IPS DF 4.7 (cell line): ENCODE results near the gene GIN1.
"Not testable (repeated sequence)": the region's sequence is repeated elsewhere in the genome, so short reads cannot be mapped to it uniquely, and the experiment has no call there.

Source experiments
- DNase-seq: peaks from one replicate; pipeline ENCODE4 v3.0.0-alpha.2; 2013; ENCODE audit warnings: low spot score; ENCODE audit errors: extremely low read depth

Gene GIN1, protein sequence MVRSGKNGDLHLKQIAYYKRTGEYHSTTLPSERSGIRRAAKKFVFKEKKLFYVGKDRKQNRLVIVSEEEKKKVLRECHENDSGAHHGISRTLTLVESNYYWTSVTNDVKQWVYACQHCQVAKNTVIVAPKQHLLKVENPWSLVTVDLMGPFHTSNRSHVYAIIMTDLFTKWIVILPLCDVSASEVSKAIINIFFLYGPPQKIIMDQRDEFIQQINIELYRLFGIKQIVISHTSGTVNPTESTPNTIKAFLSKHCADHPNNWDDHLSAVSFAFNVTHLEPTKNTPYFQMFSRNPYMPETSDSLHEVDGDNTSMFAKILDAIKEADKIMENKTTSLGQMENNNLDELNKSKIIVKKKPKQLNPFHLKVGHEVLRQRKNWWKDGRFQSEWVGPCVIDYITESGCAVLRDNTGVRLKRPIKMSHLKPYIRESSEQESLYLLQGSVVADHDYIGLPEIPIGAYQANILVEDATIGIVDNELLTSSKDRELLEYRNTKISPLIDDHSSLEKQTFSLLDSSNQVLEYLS

DNA sequence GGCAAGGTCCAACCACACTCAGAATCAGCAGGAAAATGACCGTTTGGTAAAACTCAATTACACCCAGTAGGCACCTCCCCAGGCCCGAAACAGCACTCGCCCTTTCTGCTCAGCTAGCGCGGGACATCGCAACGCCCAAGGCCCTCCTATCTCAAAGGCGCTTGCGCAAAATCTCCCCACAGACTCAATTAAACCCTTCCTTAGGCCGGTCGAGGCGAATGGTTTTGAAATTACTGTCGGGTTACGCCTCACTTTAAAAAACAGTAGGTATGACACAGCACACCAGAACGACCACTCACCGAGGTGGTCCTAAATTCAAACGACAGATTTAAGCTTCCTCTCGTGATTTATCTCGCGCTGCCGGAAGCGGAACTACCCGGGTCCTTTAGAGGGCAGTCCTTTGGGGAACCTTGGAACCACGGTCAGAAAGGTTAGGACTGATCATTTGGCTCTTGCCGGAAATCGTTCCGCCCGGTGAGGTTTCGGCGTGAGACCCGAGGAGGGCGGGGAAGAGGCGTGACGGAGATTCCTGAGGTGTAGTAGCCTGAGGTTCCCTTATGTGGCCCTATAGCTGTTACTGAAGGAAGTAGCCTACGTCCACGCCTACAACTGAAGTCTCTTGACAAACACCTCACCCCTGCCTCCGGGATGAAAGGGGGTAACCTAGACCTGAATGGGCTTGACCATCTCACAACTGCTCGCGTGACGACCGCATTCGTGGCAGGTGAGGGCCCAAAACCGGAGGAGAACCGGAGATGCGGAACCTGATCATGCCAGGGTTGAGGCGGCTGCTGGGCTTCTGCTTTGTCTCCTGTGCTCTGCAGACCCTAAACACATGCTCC lies at the start of gene GIN1, which contains the start of gene PPIP5K2:
Gene GIN1, minus strand, starts transcription at position 374 of the 842 bp plus-strand sequence. CDS start 11,431 bp downstream, outside the sequence.
Gene PPIP5K2, plus strand, starts transcription at position 537 of the 842 bp plus-strand sequence. CDS start 9,289 bp downstream, outside the sequence.
- peak; percentile 91 for DNase-seq

DNA sequence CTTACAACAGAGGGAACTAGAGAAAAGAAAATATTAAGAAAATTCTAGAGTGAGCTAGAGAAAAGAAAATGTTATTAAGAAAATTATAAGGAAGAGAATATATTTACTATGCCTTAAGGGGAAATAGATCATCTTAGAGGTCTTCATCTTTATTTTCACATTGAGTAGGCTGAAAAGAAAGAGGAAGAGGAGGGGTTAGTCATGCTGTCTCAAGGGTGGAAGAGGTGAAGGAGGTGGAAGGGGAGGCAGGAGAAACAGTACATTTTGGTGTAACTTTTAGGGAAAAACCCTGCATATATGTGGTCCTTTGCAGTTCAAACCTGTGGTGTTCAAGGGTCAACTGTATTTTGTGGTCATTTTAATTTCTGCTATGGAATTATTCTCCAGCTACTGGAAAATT lies 46.8 kb upstream of the GIN1 start:
- no peak for DNase-seq

DNA sequence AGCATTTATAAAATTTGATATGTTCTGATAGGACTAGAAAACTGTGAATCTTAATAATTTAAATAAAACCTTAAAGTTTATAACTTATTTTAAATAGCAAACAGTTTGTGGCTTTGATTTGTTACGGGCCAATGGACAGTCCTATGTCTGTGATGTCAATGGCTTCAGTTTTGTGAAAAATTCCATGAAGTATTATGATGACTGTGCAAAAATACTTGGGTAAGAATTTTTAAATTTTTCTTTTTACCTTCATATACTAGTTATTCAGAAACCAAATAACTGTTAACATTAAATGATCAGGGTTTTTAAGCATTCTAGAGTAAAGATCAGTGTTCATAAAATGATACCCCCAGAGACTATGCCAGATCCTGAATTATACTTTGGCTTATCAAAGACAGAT lies 31.2 kb upstream of the GIN1 start:
- no peak for DNase-seq

DNA sequence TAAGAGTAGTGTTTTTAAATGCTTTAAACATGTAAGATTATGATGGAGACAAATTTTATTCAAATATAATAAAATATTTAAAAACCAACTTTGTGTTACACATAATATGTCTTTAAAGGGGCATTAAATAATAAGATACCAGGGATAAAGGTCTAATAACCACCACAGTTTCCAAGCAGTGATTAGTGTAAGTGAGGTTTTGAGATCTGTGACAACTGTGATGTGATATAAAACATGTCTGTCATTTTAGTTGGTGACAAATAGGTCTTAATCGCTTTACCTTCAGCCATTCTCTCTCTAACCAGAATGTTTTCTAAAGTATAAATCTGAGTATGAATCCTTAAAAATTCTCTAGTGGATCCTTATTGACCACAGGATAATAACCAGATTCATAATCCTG lies 28.3 kb upstream of the GIN1 start:
- DNase-seq = no peak

DNA sequence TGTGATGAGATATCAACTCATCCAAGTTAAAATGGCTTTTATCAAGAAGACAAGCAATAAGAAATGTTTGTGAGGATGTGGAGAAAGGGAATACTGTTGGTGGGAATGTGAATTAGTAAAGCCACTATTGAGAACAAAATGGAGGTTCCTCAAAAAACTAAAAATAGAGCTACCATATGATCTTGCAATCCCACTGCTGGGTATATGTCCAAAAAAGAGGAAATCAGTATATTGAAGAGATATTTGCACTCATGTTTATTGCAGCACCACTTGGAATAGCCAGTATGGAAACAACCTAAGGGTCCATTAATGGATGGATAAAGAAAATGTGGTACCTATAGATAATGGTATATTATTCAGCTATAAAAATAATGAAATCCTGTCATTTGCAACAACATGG lies 25.3 kb upstream of the GIN1 start:
- no peak for DNase-seq

DNA sequence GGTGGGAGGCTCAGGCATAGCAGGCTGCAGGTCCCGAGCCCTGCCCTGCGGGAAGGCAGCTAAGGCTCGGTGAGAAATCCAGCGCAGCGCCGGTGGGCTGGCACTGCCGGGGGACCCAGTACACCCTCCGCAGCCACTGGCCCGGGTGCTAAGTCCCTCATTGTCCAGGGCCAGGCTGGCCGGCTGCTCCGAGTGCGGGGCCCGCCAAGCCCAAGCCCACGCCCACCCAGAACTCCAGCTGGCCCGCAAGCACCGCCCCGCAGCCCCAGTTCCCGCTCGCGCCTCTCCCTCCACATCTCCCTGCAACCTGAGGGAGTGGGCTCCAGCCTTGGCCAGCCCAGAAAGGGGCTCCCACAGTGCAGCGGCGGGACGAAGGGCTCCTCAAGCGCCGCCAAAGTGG lies 22.2 kb upstream of the GIN1 start:
- not testable (repeated sequence) for DNase-seq

DNA sequence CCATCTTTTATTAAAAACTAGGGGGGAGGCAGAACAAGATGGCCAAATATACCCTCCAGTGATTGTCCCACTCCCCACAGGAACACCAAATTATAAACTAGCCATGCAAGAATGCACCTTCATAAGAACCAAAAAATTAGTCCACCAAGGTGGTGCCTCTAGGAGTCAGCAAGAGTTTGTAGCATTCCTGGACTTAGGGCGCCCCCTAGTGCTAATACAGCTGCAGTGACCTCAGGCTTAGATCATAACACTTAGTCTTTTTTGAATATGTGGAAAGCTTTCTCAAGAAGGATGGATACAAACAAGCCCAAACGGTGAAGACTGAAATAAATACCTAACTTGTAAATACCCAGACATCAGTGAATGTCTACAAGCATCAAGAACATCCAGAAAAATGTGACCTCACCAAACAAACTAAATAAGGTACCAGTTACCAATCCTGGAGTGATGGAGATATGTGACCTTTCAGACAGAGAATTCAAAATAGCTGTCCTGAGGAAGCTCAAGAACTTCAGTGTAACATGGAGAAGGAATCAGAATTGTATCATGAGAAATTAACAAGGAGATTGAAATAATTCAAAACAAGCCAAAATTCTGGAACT lies 19.4 kb upstream of the GIN1 start:
- DNase-seq = no peak

DNA sequence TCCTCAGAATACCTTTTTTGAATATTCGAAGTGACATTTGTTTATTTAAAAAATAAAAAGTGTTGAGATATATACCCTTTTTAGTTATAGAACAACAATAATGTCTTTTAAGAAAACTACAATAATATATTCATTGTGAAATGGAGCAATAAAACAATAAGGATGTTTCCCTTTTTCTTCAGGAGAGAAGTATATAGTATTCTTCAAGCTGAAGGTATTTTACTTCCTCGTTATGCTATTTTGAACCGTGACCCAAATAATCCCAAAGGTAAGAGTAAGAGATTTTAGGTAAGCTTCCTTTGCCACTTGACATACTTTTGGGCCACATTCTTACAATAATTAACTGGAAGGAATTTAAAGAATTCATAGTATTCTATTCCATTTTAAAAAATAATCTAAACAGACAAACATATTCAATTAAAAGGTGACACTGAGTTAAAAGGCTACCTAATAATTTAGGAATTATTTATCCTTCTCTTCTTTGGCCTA lies 18.3 kb upstream of the GIN1 start:
- no peak for DNase-seq

DNA sequence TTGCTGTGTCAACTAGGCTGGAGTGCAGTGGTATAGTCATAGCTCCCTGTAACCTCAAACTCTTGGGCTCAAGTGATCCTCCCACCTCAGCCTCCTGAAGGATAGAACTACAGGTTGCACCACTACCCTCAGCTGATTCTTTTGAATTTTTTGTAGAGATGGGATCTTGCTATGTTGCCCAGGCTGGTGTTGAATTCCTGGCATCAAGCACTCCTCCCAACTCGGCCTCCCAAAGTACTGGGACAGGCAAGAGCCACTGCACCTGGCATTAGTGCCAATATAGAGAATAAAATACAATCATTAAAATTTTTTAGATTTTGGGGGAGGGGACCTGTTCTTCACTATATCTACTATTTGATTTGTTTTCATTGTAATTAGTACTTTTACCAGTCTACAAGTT lies 15.5 kb upstream of the GIN1 start:
- DNase-seq = no peak

DNA sequence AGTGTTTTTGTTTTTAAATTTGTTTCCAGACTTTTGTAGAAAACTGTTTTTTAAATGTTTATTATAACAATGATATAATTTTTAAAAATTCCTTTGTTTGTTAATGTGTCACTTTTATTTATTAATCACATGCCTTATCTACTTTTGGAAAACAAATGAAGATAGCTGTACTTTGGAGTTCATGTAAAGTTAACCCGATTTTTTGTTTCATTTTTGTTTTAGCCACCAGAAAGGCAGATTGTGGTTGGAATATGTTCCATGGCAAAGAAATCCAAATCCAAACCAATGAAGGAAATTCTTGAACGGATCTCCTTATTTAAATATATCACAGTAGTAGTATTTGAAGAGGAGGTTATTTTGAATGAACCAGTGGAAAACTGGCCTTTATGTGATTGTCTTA lies 13.3 kb upstream of the GIN1 start:
- DNase-seq = no peak

DNA sequence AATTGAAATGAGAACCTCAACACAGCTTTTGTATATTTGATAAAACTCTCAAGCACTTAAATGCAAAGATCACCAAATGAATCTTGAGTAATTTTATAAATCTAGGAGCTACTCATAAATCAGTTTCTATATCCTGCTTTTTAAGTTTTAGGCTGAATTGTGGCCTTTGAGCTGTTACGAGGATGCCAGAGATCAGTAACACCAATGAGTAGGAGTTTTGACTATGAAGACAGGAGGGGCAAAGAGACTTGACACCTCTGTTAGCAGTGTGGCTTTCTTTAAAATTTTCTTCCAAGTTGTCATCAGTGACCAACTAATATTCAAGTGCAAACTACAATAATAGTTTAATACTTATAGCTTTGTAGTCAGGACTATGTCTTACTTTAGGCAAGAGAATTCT lies 12.7 kb upstream of the GIN1 start:
- no peak for DNase-seq

DNA sequence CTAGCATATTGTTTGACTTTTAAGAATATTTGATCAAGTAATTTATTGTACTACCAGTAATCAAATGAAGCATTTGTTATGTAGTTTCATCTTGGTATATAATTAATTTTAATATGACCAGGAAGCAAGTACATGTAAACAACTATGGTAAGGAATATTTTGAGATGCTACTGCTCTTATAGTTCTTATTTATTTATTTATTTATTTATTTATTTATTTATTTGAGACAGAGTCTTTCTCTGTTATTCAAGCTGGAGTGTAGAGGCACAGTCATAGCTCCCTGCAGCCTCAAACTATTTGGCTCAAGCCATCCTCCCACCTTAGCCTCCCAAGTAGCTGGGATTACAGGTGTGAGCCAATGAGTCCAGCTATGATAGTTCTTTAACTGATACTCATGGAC lies 8.3 kb upstream of the GIN1 start:
- DNase-seq = no peak

DNA sequence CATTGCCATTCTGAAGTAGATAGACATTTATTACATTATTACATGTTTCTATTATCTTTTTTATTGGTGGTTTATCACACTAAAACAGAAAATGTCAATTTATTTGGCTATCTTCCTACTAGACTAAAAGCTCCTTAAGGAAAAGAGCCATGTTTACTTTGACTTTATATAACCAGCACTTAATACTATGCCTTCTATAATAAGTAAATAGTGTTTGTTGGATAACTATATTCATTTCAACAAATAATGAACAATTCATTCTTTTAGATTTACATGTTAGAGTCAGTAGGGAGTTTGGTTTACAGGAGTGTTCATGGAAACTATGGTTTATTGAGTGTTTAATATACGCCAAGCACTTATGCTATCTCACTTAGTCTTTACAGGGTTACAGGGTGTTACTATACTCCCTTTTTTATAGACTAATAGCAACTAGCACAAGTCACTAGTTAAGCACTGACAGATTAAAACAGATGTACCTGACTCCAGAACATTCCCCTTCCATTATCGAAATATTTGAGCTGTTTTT lies 7.4 kb upstream of the GIN1 start:
- no peak for DNase-seq

DNA sequence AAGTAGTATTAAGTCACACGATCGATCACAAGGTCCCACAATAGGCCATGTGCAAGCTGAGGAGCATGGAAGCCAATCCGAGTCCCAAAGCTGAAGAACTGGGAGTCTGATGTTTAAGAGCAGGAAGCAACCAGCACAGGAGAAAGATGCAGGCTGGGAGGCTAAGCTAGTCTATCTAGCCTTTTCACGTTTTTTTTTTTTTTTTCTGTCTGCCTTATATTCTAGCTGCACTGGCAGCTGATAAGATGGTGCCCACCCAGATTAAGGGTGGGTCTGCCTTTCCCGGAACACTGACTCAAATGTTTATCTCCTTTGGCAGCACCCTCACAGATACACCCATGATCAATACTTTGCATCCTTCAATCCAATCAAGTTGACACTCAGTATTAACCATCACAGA lies 6.6 kb upstream of the GIN1 start:
- no peak for DNase-seq

DNA sequence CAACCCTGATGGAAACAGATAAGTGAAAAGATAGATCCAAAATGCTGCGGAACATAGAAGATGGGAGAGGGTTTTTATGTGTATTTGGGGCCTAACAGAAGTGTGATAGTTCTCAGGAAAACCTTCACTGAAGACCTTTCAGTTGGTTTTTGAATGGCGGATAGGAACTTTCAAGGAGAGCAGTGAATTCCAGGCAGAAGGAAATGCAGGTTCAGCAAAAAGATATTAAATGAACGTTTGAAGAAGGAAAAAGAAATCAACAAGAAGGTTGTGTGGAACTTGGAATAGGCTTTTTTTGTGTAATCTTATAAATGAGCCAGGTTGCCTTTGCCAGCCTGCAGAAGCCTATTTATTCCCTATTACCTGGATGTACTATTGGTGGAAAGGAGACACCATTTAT lies 2.3 kb upstream of the GIN1 start:
- DNase-seq = no peak

DNA sequence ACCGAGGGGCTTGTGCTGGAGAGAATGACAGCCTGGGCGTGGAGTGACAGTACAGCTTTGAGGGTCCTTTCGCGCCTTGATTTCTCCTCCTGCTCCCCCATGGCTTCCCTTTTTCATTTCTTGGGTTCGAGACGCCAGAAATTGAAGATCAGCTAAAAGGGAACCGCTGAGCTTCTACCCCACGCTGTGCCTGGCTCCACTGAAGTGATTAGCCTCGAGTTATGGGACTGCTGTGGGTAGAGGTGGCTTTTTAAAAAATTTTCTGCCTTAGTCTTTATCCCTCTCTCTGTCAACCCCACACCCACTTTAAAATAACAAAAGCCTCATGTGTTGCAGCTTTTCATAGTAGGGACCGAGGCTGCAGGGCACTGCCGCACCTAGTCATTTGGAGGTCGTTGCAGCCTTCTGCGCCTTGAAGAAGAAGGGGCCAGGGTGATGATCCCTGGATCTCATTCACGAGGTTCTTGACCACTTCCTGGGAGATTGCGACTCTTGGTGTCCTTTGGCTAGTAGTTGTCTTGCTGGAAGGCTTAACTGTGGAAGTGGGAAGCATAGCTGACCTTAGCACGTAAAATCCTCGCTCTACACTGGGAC lies 766 bp upstream of the GIN1 start:
- DNase-seq = no peak

DNA sequence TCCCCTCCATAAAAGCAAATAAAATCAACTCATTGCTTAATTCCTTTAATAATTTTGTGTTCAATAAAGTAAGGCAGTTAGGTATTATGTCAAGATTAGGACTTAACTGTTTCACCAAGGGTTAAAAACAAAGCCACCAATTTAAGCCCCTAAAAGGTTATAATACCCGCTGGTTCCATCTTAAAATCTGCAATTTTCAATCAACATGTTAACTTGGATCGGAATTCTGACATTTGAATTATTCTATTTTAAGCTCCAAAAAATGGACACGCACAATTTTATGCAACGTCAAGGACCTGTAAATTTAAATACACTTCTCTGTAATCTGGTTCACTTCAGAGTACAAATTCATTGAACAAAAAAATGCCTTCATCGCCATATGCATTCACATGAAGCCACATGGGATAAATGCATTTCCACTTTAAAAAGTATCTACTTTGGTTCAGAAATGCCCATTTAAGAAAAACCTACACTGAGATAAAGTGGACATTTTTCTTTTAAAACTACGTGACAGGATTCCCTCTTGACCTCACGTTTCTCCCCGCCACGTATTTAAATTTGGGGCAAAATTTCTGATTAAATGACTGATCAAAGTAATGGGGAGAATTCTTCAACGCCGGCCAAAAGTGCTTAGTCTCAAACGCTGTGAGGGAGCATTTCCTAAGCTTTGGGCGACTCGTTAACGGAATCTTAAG lies 721 bp downstream of the GIN1 start:
- no peak for DNase-seq

DNA sequence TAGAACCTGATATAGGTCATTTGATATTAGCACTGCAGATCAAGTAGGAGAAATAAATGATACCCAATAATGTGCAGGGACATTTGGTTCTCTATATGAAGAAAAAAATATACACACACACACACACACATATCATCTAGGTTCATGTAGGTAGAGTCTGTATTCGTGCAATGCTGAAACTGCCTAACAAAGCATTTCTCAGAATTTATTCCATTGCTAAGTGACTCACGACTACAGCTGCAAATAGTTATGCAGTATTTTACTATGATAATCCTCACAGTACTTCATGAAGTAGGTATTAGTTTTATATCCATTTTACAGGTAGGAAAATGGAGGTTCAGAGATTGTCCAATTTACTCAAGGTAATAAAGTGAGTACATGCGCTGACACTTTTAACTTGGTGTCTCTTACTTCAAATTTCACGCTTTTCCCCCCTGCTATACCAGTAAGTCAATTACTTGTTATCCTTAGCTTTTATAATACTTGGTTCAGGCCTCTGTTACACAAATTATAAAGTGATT lies 2.4 kb downstream of the GIN1 start:
- DNase-seq = no peak

DNA sequence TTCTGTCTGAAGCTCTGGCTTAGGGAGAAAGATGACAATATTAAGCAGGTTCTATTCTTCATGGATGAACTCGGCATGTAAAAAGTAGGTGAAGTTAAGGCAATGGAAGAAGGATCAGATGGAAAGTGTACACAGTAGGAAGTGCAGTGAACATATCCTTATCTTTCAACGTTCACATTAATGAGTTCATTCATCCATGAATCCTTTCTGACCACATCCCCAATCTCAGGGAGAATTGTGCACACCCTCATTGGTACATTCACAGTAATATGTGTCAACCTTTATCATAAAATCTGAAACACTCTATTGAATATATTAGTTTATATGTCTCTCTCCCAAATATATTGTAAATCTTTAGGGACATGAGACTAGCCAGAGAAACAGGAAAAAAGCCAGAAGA lies 5.5 kb downstream of the GIN1 start:
- DNase-seq = no peak

DNA sequence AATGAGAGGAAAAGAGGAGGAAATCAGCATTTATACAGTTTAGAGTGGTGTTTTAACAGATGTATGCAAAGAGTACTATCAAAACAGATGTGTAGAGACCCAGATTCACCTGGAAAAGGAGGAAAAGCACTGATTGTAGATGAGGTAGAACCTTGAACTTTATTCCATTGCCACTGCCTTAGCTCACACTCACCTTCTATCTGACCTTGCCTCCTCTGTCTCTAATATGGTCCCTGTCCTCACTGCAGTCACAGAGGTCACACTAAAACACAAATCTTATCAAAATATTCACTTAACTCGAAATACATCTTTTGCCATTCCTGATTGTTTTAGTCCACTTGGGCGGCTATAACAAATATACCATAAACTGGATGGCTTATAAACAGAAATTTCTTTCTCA lies 7.0 kb downstream of the GIN1 start:
- no peak for DNase-seq
